Measurements from ENCODE around the gene CELF1. TPM values are rescaled to one million over a fixed set of nuclear protein-coding genes. Genes with fewer than 3 reads are reported as not detected.
A peak's percentile ranks its signal among the peaks of the same experiment; 100 is the strongest.
"Not testable (repeated sequence)": the region's sequence is repeated elsewhere in the genome, so short reads cannot be mapped to it uniquely, and the experiment has no call there.

Gene CELF1
- total RNA-seq, 3 donors from 2014 or later (not counting 1 experiment from before 2014, with no cell fraction given): 128 to 168 (median 162) TPM

GRCh38 chr11:47461876-47462275 lies 91.1 kb downstream of the CELF1 start:
- Histone ChIP-seq H3K36me3 (ENCODE audit: control insufficient read depth, insufficient read depth, low read length) (peaks cover 20% of the 10 kb centered on the region), H3K4me3 (ENCODE audit: low read length) (no peak overlapping the region), H3K27ac (ENCODE audit: low read length) (no peak overlapping the region), H3K4me1 (ENCODE audit: control insufficient read depth, insufficient read depth, low read length) (no peaks in the 10 kb centered on the region), H3K27me3 (ENCODE audit: control insufficient read depth, insufficient read depth, low read length) (no peaks in the 10 kb centered on the region), H3K9me3 (ENCODE audit: control insufficient read depth, insufficient read depth, low read length) (no peaks in the 10 kb centered on the region)
- Mint-ChIP-seq H3K4me1 (peaks cover 0 to 14% of the 10 kb centered on the region in 2 donors), H3K9me3 (no peaks in the 10 kb centered on the region), H3K4me3 (no peak overlapping the region), H3K36me3 (no peaks in the 10 kb centered on the region), H3K27me3 (ENCODE audit: low read depth in 2 of 2) (no peaks in the 10 kb centered on the region), H3K27ac (peak overlapping the region in 1 of 2 donors; percentile 42)
- 96% methylated on average over 4 of the region's 7 CpGs for WGBS (ENCODE audit: insufficient coverage)
- intact Hi-C loops (cut with micrococcal nuclease): no loop called here
- DNase-seq: no peak
- ATAC-seq: no peak
- no peak for TF ChIP-seq CTCF (IDR thresholded peaks at IDR 0.05)

- Histone ChIP-seq H3K27me3 (ENCODE audit: control insufficient read depth, insufficient read depth, low read length) (no peaks in the 10 kb centered on the region), H3K4me3 (ENCODE audit: low read length) (no peak overlapping the region), H3K27ac (ENCODE audit: low read length) (no peak overlapping the region), H3K4me1 (ENCODE audit: control insufficient read depth, insufficient read depth, low read length) (no peaks in the 10 kb centered on the region), H3K36me3 (ENCODE audit: control insufficient read depth, insufficient read depth, low read length) (peaks cover 17% of the 10 kb centered on the region), H3K9me3 (ENCODE audit: control insufficient read depth, insufficient read depth, low read length) (no peaks in the 10 kb centered on the region)
- H3K4me3 Mint-ChIP-seq: no peak overlapping the region
- H3K27ac Mint-ChIP-seq: peak overlapping the region in 1 of 2 donors; percentile 61
- no peaks in the 10 kb centered on the region for H3K27me3 Mint-ChIP-seq (ENCODE audit: low read depth in 2 of 2)
- H3K4me1 Mint-ChIP-seq: peaks cover 0 to 12% of the 10 kb centered on the region in 2 donors
- intact Hi-C loops (cut with micrococcal nuclease): no loop called here
- no peaks in the 10 kb centered on the region for H3K36me3 Mint-ChIP-seq
- H3K9me3 Mint-ChIP-seq: no peaks in the 10 kb centered on the region
- no peak for ATAC-seq
- no peak for DNase-seq
- TF ChIP-seq CTCF (IDR thresholded peaks at IDR 0.05): no peak
- WGBS (ENCODE audit: insufficient coverage): 100% methylated on average over 2 of the region's 2 CpGs
Measured at GRCh38 chr11:47460571-47461235, 92.2 kb downstream of the CELF1 start.

- not testable (repeated sequence) for H3K9me3 ChIP-seq (ENCODE audit: control insufficient read depth, insufficient read depth, low read length); H3K27me3 ChIP-seq (ENCODE audit: control insufficient read depth, insufficient read depth, low read length); H3K4me3 ChIP-seq (ENCODE audit: low read length); H3K9me3 Mint-ChIP-seq; H3K4me1 Mint-ChIP-seq; H3K27ac Mint-ChIP-seq; H3K36me3 ChIP-seq (ENCODE audit: control insufficient read depth, insufficient read depth, low read length); H3K36me3 Mint-ChIP-seq; H3K4me3 Mint-ChIP-seq; H3K4me1 ChIP-seq (ENCODE audit: control insufficient read depth, insufficient read depth, low read length); H3K27ac ChIP-seq (ENCODE audit: low read length); H3K27me3 Mint-ChIP-seq (ENCODE audit: low read depth in 2 of 2)
- peak; percentile 92 to 99 (median 98) for ATAC-seq
- peak; percentile 69 for TF ChIP-seq CTCF (IDR thresholded peaks at IDR 0.05)
- intact Hi-C loops (cut with micrococcal nuclease): loop anchor here (1.0 kb wide), 2 partner anchors 80 to 565 kb away; no protein-coding TSS in a partner anchor
- 55% methylated on average over 4 of the region's 8 CpGs for WGBS (ENCODE audit: insufficient coverage)
- DNase-seq: peak; percentile 33 to 86
Measured at GRCh38 chr11:47454258-47454671, 98.7 kb downstream of the CELF1 start.

- no peak for ATAC-seq
- Histone ChIP-seq H3K4me1 (ENCODE audit: control insufficient read depth, insufficient read depth, low read length) (peaks cover 4% of the 10 kb centered on the region), H3K27ac (ENCODE audit: low read length) (no peak overlapping the region), H3K9me3 (ENCODE audit: control insufficient read depth, insufficient read depth, low read length) (no peaks in the 10 kb centered on the region), H3K4me3 (ENCODE audit: low read length) (no peak overlapping the region), H3K36me3 (ENCODE audit: control insufficient read depth, insufficient read depth, low read length) (no peaks in the 10 kb centered on the region), H3K27me3 (ENCODE audit: control insufficient read depth, insufficient read depth, low read length) (no peaks in the 10 kb centered on the region)
- no peak overlapping the region for H3K27ac Mint-ChIP-seq
- no peak for DNase-seq
- 89% methylated on average over 8 of the region's 8 CpGs for WGBS (ENCODE audit: insufficient coverage)
- H3K27me3 Mint-ChIP-seq (ENCODE audit: low read depth in 2 of 2): no peaks in the 10 kb centered on the region
- peaks cover 5% of the 10 kb centered on the region in 2 donors for H3K4me1 Mint-ChIP-seq
- no peaks in the 10 kb centered on the region for H3K36me3 Mint-ChIP-seq
- no peak for TF ChIP-seq CTCF (IDR thresholded peaks at IDR 0.05)
- no peak overlapping the region for H3K4me3 Mint-ChIP-seq
- intact Hi-C loops (cut with micrococcal nuclease): no loop called here
- no peaks in the 10 kb centered on the region for H3K9me3 Mint-ChIP-seq
Measured at GRCh38 chr11:47453365-47453764, 99.6 kb downstream of the CELF1 start.
